GM21381 (cell line): ENCODE results near the gene PABPN1L.

Experiments used
- ATAC-seq: cut with Tn5 transposase; IDR thresholded peaks from one replicate; pipeline ENCODE4 v1.9.1; 2021; ENCODE audit warnings: mild to moderate bottlenecking, moderate library complexity; ENCODE audit not compliant: unreplicated experiment

Gene PABPN1L

GRCh38 chr16:88853325-88853941, 13.0 kb downstream of the PABPN1L start:
- no peak for ATAC-seq

GRCh38 chr16:88851616-88852015, 14.8 kb downstream of the PABPN1L start:
- ATAC-seq, result no peak

DNA sequence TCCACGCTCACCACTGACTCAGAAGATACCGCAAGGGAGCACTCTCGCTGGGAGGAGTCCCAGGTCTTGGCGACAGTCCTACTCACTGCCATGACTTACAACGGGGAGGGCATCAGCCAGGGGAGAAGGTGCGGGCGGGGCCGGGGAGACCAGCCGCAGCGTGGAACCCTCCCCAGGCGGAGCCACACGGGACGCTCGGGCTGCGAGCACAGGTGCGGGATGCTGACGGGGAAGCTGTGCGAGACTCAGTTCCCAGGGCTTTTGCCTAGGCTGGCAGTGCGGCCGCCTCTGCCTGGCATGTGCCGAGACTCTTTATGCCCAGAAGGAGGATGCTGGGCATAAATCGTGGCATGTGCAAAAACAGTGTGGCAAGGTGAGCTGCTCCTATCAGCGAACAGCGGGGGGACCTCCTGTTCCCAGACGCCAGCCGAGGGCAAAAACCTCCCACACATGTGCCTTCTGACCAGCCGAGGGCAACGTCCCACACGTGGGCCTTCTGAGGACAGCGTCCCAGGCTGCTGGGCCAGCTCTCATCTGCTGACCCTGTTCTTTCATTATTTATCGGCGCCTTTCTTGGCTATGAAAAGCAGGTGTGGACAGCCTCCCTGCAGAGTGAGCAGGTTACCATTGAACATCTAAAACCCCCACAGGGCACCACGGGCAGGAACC, 15.8 kb downstream of the PABPN1L start:
- no peak for ATAC-seq

- ATAC-seq, result no peak
Observed at GRCh38 chr16:88848557-88848956, 17.9 kb downstream of the PABPN1L start.

DNA sequence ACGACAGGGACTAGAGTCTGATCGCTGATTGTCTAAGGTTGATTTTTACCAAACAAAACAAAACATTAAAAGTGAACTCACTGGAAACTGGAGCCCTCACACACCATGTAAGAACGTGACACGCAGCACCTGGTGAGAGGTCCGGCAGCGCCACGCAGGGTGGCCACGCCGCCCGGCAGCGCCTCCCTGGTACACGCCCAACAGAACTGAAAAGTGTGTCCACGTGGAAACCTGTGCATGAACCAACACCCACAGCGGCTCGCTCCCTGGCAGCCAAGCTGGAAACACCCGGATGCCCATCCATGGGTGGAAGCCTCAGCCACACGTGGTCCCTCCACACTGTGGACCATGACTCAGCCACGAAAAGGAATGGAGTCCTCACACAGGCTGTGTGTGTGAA, 18.8 kb downstream of the PABPN1L start:
- ATAC-seq, result no peak

DNA sequence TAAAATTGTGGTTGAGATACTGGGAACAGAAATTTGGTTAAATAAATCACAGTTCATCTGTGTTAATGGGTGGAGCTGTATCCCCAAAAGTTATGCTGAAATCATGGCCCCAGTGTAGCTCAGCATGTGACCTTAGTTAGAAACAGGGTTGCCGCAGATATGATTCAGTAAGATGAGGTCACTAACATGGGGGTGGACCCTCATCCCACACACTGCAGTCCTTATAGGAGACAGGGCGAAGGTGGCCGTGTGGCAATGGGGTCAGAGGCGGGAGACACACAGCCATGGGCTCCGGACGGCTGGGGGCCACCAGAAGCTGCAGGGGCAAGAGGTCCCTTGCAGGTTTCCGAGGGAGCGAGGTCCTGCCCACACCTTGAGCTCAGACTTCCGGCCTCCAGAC, 20.4 kb downstream of the PABPN1L start:
- no peak for ATAC-seq

GRCh38 chr16:88844419-88845036, 21.9 kb downstream of the PABPN1L start:
- ATAC-seq, result no peak

DNA sequence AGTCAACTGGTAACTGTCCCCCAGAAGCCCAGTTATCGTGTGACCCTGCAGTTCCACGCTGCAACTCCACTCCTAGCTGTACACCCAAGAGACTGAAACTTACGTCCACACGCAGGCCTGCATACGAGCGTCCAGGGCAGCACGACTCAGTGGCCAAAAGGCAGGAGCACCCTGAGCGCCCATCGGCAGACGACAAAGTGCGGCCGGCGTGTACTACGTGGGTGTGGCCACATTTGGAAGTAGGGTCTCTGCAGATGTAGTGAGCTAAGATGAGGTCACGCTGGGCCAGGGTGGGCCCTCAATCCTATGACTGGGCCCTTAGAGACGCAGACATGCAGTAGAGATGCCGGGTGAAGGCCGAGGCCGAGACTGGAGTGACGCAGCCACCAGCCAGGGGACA, 23.2 kb downstream of the PABPN1L start:
- no peak for ATAC-seq

GRCh38 chr16:88842806-88843205, 23.7 kb downstream of the PABPN1L start:
- no peak for ATAC-seq

- no peak for ATAC-seq
Observed at GRCh38 chr16:88842308-88842756, 24.1 kb downstream of the PABPN1L start.

DNA sequence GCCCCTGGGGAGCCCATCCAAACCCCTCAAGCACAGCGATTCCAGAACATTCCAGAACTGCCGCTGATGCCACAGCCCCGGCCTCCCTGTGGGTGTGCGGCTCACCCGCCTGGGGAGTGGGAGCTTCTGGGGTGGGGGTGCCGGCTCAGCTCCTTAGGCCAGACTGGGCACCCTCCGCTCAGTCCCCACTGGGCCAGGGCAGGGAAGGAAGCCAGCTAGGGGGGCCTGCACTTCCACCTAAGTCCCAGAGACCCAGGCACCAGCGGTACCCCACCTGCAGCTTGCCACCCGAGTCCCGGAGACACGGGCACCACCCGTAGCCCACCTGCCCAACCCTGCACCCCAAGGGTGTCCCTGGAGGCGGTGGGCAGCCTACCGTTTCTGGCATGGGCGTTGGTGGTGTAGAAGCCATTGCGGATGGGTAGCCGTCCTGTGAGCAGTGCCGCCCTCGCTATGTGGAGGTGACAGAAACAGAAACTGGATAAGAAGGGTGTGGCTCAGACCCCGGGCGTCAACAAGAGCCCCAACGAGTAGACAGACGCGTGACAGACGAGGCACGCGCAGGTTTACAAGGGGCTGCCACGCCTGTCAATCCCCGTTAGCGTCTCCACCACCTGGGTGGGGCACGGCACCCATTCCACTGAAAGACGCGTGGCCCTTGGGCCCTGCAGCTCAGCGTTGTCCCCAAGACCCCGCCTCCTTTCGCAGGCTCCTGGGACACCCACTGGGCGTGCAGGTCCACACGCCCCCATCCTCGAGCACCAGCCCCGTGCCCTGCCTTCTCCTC, 24.7 kb downstream of the PABPN1L start:
- no peak for ATAC-seq

- no peak for ATAC-seq
Observed at GRCh38 chr16:88840600-88841215, 25.8 kb downstream of the PABPN1L start.

DNA sequence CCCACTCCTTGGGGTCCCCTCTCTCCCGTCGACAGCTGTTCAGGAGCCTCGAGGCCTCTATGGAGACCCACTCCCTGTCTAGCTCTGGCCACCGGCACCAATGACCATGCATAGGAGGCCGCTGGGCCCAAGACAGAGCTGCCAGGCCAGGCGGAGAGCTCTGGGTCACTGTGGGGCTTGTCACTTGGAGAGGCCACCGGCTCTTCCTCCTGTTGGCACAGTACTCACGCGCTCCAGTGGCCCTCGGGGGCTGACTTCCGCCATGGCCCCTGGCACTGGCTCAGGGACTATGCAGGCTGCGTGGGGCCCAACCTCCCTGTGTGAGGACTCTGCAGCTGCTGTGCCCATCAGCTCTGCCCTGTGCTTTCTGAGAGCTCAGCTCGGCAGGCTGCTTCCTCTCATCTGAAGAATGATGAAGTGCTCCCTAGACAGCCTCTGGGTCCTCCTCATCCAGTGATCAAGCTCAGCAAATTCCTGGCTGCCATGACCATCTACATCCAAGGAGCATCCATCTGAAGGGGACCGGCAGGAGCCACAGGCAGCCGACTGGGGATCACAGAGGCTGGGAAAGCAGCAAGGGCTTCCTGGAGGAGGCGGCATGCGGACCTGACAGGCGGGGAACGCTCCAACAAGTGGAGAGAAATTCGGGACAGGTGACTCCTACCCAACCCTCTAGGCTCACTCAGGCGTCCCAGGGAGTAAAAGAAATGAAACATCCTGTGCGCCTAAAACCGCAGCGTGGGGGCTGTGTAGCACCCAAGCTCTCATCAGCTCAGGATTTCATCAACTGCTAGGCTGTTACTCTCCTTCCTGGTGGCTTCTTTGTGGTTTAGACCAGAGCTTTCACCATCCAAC, 26.5 kb downstream of the PABPN1L start:
- ATAC-seq, result no peak

- ATAC-seq, result no peak
Observed at GRCh38 chr16:88839026-88839529, 27.4 kb downstream of the PABPN1L start.

- no peak for ATAC-seq
Observed at GRCh38 chr16:88838566-88838965, 27.9 kb downstream of the PABPN1L start.

GRCh38 chr16:88837806-88838205, 28.7 kb downstream of the PABPN1L start:
- ATAC-seq, result no peak

- no peak for ATAC-seq
Observed at GRCh38 chr16:88836791-88837190, 29.7 kb downstream of the PABPN1L start.

DNA sequence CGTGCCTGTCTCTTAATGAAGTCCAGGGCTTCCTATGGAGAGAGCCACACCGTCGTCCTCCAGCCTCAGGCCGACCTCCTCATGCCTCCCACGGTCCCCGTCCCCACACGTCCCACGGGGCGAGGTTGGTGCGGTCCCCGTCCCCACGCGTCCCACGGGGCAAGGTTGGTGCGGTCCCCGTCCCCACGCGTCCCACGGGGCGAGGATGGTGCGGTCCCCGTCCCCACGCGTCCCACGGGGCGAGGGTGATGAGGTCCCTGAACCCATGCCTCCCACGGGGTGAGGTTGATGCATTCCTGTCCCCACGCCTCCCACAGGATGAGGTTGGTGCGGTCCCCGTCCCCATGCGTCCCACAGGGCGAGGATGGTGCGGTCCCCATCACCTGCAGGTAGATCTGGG, 30.6 kb downstream of the PABPN1L start:
- no peak for ATAC-seq

DNA sequence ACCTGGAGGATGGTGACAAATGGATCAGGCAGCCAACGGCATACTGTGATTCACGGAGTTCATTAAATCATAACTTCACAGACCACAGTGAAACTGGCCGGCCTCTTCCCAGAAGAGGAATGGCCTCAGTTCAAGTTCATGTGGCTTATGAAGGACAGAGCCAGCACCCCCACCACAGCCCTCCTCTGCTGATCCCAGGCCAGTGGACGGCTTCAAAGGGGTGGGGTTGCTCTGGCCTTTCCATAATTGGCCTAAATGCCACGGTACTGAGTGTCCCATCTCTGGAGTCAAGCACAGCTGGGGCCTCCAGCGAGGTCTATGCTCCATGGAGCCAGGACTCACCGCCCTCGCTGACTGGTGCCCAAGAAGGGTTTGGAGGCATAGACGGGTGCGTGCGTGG, 31.1 kb downstream of the PABPN1L start:
- ATAC-seq, result no peak

- no peak for ATAC-seq
Observed at GRCh38 chr16:88834670-88835069, 31.8 kb downstream of the PABPN1L start.
